ENCODE results near the gene AGBL1.

AGBL1 gene

DNA sequence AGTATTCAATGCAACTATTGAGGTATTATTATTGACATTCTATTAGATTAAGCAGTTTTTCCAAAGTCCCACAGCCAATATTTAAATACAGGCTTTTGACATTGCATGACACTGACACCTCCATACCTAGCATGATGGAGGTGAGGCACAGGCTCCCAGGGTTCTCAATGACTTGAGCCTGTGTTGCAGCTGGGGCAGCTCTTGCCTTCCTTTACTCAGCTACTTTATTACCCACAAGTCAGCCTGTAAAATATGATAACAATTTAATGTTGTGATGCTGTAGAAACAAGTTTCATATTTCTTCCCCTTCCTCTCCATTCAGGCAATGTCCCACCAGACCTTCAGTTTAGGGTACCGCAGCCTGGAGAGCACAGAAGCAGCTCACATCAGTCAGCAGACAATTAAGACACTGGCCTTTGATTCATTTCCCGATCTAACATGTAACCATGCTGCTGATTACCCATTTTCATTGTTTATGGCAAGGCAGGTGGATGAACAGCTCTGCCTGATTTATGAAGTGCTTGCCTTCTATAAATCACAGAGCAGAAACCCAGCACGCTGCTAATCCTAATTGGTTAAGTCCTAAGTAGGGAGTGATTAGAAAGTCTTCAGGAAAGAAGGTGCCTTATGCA, 826.1 kb downstream of the AGBL1 start:
- H3K4me3 ChIP-seq (ENCODE audit: low read length) = no peak overlapping the region
- no peak for DNase-seq (ENCODE audit: low read depth, low spot score)

DNA sequence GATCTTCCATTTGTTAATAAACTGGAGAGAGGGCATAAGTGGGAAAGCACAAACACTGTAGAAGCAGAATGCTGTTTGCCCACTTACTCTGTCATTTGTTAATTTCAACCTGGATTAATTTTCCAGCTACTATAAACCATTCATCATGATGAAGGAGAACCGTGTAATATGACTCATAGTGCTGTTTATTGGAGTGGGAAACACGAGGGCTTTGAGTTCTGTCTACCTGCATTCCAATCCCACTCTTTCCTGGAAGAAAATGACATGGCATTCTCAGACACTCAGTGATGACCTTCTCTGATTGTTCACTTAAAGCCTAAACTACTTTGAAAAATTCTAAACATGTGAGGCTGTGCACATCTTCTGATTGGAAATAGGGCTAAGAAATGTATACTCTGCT, 826.7 kb downstream of the AGBL1 start:
- H3K4me3 ChIP-seq (ENCODE audit: low read length) = no peak overlapping the region
- DNase-seq (ENCODE audit: low read depth, low spot score) = no peak

DNA sequence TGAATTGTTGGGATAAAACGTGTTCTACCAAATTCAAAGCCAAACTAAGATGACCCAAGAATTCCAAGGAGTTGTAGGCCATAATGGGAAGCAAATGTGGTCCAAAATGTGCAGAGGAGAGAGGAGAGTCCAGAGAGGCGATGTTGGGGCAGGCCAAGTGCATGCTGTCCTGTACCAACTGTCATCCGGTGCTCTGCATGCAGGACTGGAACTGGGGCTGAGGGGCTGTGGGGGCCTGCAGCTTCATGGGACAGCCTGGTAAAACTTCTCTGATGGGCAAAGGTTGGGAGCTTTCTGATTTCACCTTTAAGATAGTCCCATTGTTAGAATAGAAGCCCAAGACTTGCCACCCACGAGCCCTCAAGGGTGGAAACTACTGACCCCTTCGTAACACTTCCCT, 831.4 kb downstream of the AGBL1 start:
- no peak for DNase-seq (ENCODE audit: low read depth, low spot score)
- no peak overlapping the region for H3K4me3 ChIP-seq (ENCODE audit: low read length)

DNA sequence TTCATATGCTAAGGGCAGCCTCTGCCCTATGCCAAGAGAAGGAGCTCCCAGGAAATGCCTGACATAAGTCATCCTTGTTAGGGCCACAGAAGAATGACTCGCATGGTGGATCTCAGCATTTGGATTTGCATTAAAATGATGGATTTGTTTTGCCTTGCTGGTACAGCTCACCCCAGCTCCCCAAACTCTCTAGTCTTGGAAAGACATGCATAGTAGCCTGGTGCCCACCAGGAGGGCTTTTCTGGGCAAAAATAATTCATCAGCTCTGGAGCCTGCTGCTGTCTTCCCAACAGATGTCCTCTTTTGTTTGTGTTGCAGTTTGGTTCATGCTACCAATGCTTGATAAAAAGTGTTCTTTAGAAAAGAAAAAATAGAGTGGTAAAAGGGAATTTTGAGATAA, 833.0 kb downstream of the AGBL1 start:
- H3K4me3 ChIP-seq (ENCODE audit: low read length) = no peak overlapping the region
- DNase-seq (ENCODE audit: low read depth, low spot score) = no peak

DNA sequence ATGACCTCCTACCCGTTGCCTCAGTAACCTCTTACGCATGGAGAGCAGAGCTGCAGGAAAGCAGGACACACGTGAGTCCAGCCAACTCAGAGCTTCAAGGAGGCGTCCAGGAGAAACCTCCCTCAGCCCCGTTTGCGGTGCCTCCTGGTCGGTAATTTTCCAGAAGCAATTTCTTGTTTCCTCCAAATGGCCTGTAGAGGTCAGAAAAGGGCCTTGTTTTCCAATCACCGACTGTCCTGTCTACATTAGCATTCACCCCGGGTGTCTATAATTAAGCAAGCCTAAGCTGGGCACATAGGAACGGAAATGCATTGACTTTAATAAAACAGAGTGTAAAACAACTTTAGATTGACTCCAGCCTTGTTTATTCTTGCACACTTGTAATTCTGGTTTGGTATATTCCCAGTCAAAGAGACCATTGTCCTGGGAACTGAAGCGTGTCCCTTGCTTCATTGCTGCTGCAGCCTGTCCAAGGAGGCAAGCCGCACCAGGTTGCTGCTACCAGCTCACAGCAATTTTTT, 836.2 kb downstream of the AGBL1 start:
- no peak overlapping the region for H3K4me3 ChIP-seq (ENCODE audit: low read length)
- DNase-seq (ENCODE audit: low read depth, low spot score) = peak; percentile 9

DNA sequence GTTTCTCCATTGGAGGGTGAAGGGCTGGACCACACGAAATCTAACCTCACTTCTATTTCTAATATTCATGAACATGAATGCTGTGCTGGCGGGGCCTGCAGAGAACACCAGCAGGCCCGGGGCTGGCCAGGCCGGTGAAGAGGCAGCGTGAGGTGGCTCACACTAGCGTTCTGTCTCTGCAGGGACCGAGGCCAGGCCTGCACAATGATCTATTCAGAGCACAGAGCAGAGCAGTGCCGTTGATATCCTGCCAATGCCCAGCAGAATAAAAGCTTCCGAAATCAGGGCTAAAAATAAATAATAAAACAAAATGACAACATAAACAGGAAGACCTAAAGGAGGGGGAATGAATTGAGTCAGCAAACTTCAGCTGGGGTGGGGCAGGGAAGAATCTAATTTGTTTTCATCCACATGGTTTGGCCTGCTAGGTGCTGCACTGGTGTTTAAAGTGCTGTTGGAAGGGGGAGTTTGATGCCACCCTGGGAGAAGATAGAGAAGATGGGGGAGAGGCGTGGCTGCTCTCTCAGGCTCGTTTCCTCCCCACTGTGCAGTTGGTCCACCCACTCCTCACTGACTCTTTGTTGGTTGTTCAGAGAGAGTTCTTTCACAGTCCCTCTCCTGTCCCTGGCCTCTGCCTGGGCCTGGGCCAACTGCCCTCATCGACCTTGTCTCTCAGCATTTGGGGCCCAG, 837.1 kb downstream of the AGBL1 start:
- no peak for DNase-seq (ENCODE audit: low read depth, low spot score)
- H3K4me3 ChIP-seq (ENCODE audit: low read length) = no peak overlapping the region

DNA sequence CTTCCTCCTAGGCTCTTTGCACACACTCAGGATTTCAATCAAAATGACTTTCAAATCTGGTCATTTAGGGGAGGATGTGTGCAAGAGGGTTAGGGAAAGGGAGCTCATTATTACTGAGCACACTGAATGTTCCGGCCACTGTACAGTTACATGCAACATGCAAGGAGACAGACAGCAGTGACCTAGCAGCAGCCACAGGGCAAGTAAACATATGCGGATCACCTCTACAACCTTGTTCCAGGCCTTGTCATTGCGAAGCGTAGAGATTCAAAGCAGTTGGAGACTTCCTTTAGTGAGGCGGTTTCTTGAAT, 837.6 kb downstream of the AGBL1 start:
- no peak overlapping the region for H3K4me3 ChIP-seq (ENCODE audit: low read length)
- DNase-seq (ENCODE audit: low read depth, low spot score) = no peak

DNA sequence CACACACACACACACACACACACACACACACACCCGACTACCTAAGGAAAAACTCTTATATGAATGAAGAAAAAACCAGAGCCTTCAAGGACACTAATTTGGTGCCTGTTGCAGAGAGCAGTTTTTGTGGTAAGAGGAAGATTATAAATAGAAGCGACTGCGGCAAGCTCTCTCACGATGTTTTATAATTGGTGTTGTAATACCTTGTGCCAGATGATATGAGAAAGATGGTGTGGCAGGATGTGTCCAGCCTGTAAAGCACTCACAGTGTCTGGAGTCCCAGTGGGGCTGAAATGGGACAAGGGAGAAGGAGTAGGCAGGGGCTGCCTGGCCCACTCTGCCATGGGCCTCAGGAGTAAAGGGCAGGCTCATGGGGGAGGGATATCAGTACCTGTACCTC, 839.9 kb downstream of the AGBL1 start:
- DNase-seq (ENCODE audit: low read depth, low spot score) = no peak
- no peak overlapping the region for H3K4me3 ChIP-seq (ENCODE audit: low read length)

DNA sequence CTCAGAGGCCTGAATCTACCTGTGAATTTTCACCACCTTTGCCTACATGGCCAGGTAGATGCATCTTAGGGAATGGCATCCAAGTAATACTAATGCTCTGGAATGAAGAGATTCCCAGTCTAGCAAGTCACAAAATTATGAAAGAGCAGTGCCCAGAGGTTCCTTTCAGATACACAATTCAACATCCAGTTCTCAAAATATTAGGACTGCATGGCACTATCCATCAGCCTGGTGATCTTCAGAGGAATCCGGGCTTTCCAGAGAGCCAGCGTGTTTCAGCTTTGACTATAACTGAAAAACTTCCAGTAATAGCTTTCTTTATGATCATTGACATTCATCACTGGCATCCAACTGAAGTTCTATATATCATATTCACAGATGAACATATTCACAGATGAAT, 849.8 kb downstream of the AGBL1 start:
- no peak overlapping the region for H3K4me3 ChIP-seq (ENCODE audit: low read length)
- DNase-seq (ENCODE audit: low read depth, low spot score) = no peak

DNA sequence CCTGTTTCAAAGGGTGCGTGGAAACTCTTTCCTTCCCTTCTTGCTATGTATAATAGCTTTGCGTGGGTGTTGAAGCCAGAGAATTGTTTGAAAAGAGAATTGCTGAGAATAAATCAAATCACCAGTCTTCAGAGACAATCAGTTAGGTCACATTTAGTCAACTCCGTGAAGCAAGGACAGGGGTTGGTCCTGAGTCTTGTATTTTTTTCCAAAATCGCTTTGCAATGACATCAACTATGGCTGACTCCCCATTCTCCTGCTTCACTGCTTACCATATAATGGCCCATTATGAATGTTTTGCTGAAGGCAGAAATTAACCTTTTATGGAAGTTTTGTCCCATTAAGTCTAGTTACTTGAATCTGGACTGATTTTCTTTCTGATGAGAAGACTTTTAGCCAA, 852.8 kb downstream of the AGBL1 start:
- DNase-seq (ENCODE audit: low read depth, low spot score) = no peak
- no peak overlapping the region for H3K4me3 ChIP-seq (ENCODE audit: low read length)

DNA sequence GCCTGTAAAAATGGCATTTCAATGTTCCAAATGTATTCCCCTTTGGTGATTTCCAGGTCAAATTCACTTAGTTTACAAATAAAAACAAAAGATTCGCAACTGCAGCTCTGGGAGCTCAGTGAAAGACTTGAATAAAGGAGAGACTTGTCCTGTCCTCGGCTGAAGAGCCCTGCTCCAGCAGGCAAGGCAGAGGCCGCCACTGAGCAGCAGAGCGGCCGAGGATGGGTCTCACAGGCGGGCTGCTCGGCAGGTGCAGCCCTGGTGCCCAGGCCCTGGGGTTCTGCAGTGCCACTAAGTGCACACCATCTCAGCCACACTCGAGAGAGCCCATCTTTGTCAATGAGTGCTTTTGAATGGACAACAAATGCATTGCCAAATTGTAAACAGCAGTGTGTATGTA, 856.2 kb downstream of the AGBL1 start:
- no peak overlapping the region for H3K4me3 ChIP-seq (ENCODE audit: low read length)
- DNase-seq (ENCODE audit: low read depth, low spot score) = no peak

DNA sequence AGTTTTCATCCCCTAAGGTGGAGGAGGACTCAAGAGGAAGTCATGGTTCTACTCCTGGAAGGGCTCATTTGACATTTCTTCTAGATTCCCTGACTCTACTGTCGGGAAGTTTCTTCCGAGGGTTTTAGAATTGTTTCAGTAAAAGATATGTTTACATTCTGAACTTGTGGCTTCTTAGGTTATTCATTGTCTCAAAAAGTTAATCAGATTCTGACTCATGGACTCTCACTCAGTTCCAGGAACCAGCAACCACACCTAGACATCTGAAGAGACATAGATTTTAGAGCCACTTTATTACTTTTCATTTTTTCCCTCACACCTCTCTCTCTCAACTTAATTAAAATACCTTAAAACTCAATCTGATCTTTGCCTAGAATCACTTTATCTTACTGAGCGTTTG, 862.6 kb downstream of the AGBL1 start:
- no peak overlapping the region for H3K4me3 ChIP-seq (ENCODE audit: low read length)
- no peak for DNase-seq (ENCODE audit: low read depth, low spot score)

DNA sequence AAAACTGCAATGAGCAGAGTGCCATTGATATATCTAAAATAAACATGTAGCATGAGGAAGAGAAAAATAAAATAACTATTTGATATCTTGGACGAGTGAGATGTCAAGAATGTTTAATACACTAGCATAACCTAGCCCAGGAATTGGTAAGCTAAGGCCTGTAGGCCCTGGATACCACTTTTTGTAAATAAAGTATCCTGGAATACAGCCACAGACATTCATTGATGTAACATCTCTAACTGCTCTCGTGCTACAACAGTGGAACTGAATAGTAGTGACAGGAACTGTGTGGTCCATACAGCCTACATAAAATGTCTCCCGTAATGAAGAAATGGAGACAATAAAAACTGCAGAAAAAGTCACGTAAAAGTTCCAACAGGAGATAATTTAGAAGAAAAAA, 869.0 kb downstream of the AGBL1 start:
- H3K4me3 ChIP-seq (ENCODE audit: low read length) = no peak overlapping the region
- DNase-seq (ENCODE audit: low read depth, low spot score) = no peak

DNA sequence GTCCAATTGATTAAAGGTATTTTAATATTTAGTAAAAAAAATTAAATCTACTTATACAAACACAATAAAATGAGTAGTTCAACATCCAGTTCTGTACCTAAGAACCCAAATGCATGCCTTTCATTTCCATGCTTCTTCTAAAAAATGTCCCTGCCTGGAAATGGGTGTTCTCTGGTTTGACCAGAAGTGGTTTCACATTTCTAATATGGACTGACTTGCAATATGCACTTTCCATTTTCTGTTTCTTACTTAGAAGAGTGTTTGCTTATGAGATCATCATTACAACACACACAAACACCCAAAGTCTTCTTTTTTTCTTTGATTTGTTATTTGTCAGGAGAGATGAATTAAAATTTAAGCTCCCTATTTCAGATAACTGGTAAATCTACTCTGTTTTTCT, 879.6 kb downstream of the AGBL1 start:
- no peak for DNase-seq (ENCODE audit: low read depth, low spot score)
- no peak overlapping the region for H3K4me3 ChIP-seq (ENCODE audit: low read length)

DNA sequence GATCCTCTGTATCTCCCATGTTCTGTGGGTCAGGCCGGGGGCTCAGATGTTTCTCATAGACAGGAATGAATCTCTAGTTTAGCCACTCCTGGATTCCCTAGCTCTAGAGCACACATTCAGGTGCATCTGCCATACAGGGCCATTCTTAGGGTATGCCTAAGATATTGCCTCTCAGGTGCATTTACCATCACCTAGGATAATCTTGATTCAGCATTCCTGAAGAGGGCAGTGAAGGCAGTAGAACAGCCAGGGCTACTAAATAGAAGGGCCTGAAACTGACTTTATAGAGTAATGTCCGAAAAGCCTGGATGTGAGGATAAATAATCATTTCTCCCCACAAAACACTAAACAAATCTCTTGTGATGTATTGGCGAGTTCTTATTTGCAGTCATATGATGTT, 882.0 kb downstream of the AGBL1 start:
- no peak for DNase-seq (ENCODE audit: low read depth, low spot score)
- H3K4me3 ChIP-seq (ENCODE audit: low read length) = no peak overlapping the region

DNA sequence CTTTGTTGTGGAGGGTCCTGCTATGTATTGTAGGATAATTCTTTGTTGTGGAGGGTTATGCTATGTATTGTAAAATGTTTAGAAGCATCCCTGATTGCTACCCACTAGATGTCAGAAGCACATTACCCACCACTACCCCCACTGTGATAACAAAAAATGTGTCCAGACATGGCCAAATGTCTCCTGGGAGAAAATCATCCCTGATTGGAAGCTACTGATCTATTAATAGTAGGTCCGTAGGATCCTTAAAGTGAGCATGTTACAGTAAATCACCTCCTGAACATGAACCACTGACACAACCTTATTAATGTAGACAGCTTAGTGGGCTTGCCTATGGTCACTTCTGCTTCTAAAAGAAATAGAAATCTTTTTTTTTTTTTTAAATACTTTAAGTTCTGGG, 884.6 kb downstream of the AGBL1 start:
- H3K4me3 ChIP-seq (ENCODE audit: low read length) = no peak overlapping the region

DNA sequence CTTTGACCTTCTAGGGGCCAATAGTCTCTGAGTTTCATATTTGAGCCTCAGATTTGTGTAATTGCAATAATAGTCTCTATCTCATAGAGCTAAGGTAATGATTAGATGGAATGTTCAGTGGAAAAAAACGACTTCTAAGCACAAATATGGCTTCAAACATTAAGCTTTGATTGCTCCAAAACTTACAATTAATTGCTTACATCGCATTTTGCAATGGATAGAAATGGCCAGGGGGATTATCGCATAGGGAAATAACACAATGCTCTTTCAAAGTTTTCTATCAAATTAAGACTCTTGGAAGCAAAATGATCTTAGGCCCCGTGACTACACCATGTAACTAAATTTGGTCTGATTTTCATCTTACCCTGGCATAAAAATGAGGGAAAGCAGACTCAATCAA, 888.6 kb downstream of the AGBL1 start:
- H3K4me3 ChIP-seq (ENCODE audit: low read length) = no peak overlapping the region
- DNase-seq (ENCODE audit: low read depth, low spot score) = no peak

More for the DNA sequence above, 884.6 kb downstream of the AGBL1 start:
- no peak for DNase-seq (ENCODE audit: low read depth, low spot score)

DNA sequence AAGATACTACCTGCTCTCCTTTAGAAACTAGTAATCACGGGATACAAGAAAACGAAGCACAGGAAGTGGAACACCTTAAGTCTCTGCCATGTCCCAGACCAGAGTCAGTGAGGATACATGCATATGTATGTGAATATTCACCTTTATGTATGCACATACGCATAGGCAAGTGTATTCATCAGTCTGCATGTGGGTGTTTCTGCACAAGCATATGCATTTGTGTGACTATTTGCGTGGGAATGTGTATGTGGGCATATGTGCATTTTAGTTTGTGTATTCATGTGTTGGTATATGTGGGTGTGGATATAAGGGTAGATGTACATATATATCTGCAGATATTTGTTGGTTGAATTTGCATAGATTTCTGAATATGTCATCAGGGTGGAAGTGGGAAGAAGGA, 889.7 kb downstream of the AGBL1 start:
- no peak overlapping the region for H3K4me3 ChIP-seq (ENCODE audit: low read length)
- no peak for DNase-seq (ENCODE audit: low read depth, low spot score)

DNA sequence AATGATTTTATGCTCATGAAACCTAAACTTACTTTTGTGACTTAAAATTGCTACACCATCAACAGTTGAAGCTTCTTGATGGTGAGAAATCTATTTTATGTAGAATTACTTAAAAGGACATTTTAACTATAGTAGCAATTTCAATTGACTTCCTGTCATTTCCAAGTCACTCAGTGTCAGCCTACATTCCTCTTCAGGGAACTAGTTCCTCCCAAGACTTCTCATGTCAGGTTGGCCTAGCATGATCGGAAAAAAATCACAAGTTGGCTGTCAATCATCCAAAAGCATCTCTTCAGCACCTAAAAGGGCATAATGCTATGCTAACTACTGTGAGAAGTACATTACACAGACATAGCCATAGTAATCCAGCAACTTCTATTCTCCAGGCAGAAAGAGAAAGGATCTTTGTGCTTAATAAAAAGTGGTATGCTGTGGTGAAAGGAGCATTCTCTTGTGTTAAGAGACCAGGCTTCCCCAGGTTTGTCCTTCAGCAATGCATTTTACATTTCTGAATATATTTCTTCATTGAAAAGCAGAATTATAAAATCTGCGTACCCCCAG, 893.7 kb downstream of the AGBL1 start:
- DNase-seq (ENCODE audit: low read depth, low spot score) = no peak
- no peak overlapping the region for H3K4me3 ChIP-seq (ENCODE audit: low read length)

DNA sequence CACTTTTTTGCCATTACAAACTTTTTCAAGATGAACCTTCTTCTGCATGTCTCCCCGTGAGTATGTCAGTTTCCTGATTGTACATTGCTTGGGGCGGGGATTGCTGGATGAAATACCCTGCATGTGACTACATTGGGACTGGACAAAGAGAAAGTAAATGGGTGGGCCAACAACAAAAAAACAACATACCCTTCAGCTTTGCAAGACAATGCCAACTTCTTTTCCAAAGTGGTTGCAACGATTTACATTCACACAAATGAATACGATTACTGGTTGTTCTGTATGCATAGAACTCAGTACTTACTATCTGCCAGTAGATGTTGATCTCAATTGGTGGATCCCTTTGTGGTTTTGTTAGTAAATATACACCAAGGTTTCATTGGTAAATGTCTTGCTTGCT, 908.4 kb downstream of the AGBL1 start:
- H3K4me3 ChIP-seq (ENCODE audit: low read length) = no peak overlapping the region
- DNase-seq (ENCODE audit: low read depth, low spot score) = no peak

DNA sequence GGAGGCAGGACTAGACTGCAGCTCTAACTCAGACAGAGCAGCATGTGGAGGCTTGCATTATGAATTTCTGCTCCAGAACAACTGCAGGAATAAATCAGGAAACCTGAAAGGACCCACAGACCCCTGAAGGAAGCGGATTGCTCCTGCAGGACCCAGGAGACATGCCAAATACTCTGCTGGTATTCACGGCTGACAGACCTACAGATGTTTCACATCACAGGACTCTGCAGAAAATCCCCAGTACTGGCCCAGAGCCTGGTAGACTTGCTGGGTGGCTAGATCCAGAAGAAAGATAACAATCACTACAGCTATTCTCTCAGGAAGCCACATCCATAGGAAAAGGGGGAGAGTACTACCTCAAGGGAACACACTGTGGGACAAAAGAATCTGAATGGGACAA, 942.1 kb downstream of the AGBL1 start:
- no peak for DNase-seq (ENCODE audit: low read depth, low spot score)
- no peak overlapping the region for H3K4me3 ChIP-seq (ENCODE audit: low read length)

Measured in Jurkat, Clone E6-1 (cell line).